NCI-H345 (cell line): Measurements from ENCODE around the gene GADD45G.

Experiments
- DNase-seq: peaks from one replicate; lab custom pipeline; 2025; lab: John Stamatoyannopoulos, UW

The GADD45G gene

GRCh38 chr9:89630508-89630907 lies 25.7 kb downstream of the GADD45G start:
- DNase-seq: no peak

GRCh38 chr9:89631384-89631783 lies 26.6 kb downstream of the GADD45G start:
- DNase-seq: no peak

GRCh38 chr9:89632192-89632733 lies 27.5 kb downstream of the GADD45G start:
- DNase-seq: no peak

GRCh38 chr9:89632736-89633135 lies 27.9 kb downstream of the GADD45G start:
- DNase-seq: no peak

- no peak for DNase-seq
Measured at GRCh38 chr9:89633404-89633803, 28.6 kb downstream of the GADD45G start.

GRCh38 chr9:89633920-89634319 lies 29.1 kb downstream of the GADD45G start:
- no peak for DNase-seq

GRCh38 chr9:89634995-89635742 lies 30.4 kb downstream of the GADD45G start:
- DNase-seq: peak; percentile 79

- peak; percentile 45 for DNase-seq
Measured at GRCh38 chr9:89635816-89636215, 31.0 kb downstream of the GADD45G start.

- no peak for DNase-seq
Measured at GRCh38 chr9:89637787-89638186, 33.0 kb downstream of the GADD45G start.

GRCh38 chr9:89638359-89638758 lies 33.5 kb downstream of the GADD45G start:
- DNase-seq: no peak

GRCh38 chr9:89638893-89639292 lies 34.1 kb downstream of the GADD45G start:
- no peak for DNase-seq

GRCh38 chr9:89639367-89639795 lies 34.6 kb downstream of the GADD45G start:
- DNase-seq: no peak

- DNase-seq: no peak
Measured at GRCh38 chr9:89639961-89640360, 35.1 kb downstream of the GADD45G start.

- no peak for DNase-seq
Measured at GRCh38 chr9:89640361-89640760, 35.5 kb downstream of the GADD45G start.

GRCh38 chr9:89640801-89641200 lies 36.0 kb downstream of the GADD45G start:
- no peak for DNase-seq

GRCh38 chr9:89641980-89642379 lies 37.2 kb downstream of the GADD45G start:
- no peak for DNase-seq

GRCh38 chr9:89642789-89643188 lies 38.0 kb downstream of the GADD45G start:
- DNase-seq: no peak

- DNase-seq: no peak
Measured at GRCh38 chr9:89646189-89646939, 41.6 kb downstream of the GADD45G start.

GRCh38 chr9:89647366-89648128 lies 42.7 kb downstream of the GADD45G start:
- no peak for DNase-seq

- no peak for DNase-seq
Measured at GRCh38 chr9:89648247-89649000, 43.6 kb downstream of the GADD45G start.

GRCh38 chr9:89649039-89649691 lies 44.4 kb downstream of the GADD45G start:
- DNase-seq: no peak
